DOHH2 (cell line): ENCODE data around the gene ZBTB46.

Experiments
- H3F3A ChIP-seq: fragments of 200-600 bp; sonication (generic), shearing (Covaris generic); 2 replicates; pipeline ENCODE4 v1.6.0; 2016; ENCODE audit warnings: antibody characterized with exemption, mild to moderate bottlenecking; ENCODE audit not compliant: control insufficient read depth, insufficient read depth
- H3K27ac ChIP-seq: fragments of 200-600 bp; sonication (generic); 2 replicates; pipeline ENCODE4 v1.5.1; 2014; ENCODE audit warnings: low read depth, mild to moderate bottlenecking, low read length, moderate library complexity
- H3K27me3 ChIP-seq: fragments of 200-600 bp; sonication (generic); 2 replicates; pipeline ENCODE4 v1.6.1; 2014; ENCODE audit warnings: mild to moderate bottlenecking, low read length, mixed read lengths; ENCODE audit not compliant: control insufficient read depth
- H3K36me3 ChIP-seq: fragments of 200-600 bp; sonication (generic); 2 replicates; pipeline ENCODE4 v1.6.1; 2014; ENCODE audit warnings: mild to moderate bottlenecking, low read length, moderate library complexity, mixed read lengths; ENCODE audit not compliant: control insufficient read depth
- H3K4me1 ChIP-seq: fragments of 200-600 bp; sonication (generic); 2 replicates; pipeline ENCODE4 v1.6.1; 2014; ENCODE audit warnings: mild to moderate bottlenecking, low read length, mixed read lengths; ENCODE audit not compliant: control insufficient read depth
- H3K4me2 ChIP-seq: fragments of 200-600 bp; sonication (generic); 2 replicates; pipeline ENCODE4 v1.6.0; 2014; ENCODE audit warnings: mild to moderate bottlenecking, low read length, moderate library complexity
- H3K4me3 ChIP-seq: fragments of 200-600 bp; sonication (generic); 2 replicates; pipeline ENCODE4 v1.5.1; 2014; ENCODE audit warnings: mild to moderate bottlenecking, low read length, mixed read lengths
- H3K79me2 ChIP-seq: fragments of 200-600 bp; sonication (generic); 2 replicates; pipeline ENCODE4 v1.6.1; 2014; ENCODE audit warnings: mild to moderate bottlenecking, low read length, mixed read lengths; ENCODE audit not compliant: control insufficient read depth
- H3K9me2 ChIP-seq: fragments of 200-600 bp; sonication (generic); replicated peaks from 2 replicates; pipeline ENCODE4 v1.6.1; 2014; ENCODE audit warnings: mild to moderate bottlenecking, low read length, mixed read lengths; ENCODE audit not compliant: control insufficient read depth
- H3K9me3 ChIP-seq: fragments of 200-600 bp; sonication (generic); 2 replicates; pipeline ENCODE4 v1.6.1; 2014; ENCODE audit warnings: antibody characterized with exemption, low read length, mixed read lengths; ENCODE audit not compliant: control insufficient read depth, insufficient read depth
- H4K20me1 ChIP-seq: fragments of 200-600 bp; sonication (generic); 2 replicates; pipeline ENCODE4 v1.6.0; 2014; ENCODE audit warnings: low read depth, mild to moderate bottlenecking, antibody characterized with exemption, low read length, moderate library complexity; ENCODE audit not compliant: control insufficient read depth, insufficient read depth
- CTCF ChIP-seq: fragments of 200-600 bp; sonication (generic); IDR thresholded peaks from one replicate; pipeline ENCODE4 v1.5.1; 2014; ENCODE audit warnings: antibody characterized with exemption, mild to moderate bottlenecking, low read depth, low read length; ENCODE audit not compliant: poor library complexity, severe bottlenecking
- EZH2phosphoT487 ChIP-seq: fragments of 200-600 bp; sonication (generic); IDR thresholded peaks from 2 replicates; pipeline ENCODE4 v1.6.1; 2017; ENCODE audit warnings: borderline replicate concordance, mild to moderate bottlenecking, antibody characterized with exemption, low read length, moderate library complexity, mixed read lengths

ZBTB46 gene

GRCh38 chr20:63791497-63792156, 39.4 kb downstream of the ZBTB46 start:
- Histone ChIP-seq H3K4me2 (no peak overlapping the region), H3K4me1 (no peaks in the 10 kb centered on the region), H3K9me2 (no peaks in the 10 kb centered on the region), H3K36me3 (no peaks in the 10 kb centered on the region), H3K27ac (no peak overlapping the region), H3F3A (no peaks in the 10 kb centered on the region), H4K20me1 (no peaks in the 10 kb centered on the region), H3K27me3 (no peaks in the 10 kb centered on the region), H3K79me2 (no peaks in the 10 kb centered on the region), H3K4me3 (no peak overlapping the region), H3K9me3 (no peaks in the 10 kb centered on the region)
- TF ChIP-seq CTCF (no peak), EZH2phosphoT487 (no peak)

GRCh38 chr20:63790572-63791168, 40.4 kb downstream of the ZBTB46 start:
- H3K9me3 ChIP-seq, result no peaks in the 10 kb centered on the region
- H3K27ac ChIP-seq, result no peak overlapping the region
- H3K79me2 ChIP-seq, result no peaks in the 10 kb centered on the region
- H3K4me2 ChIP-seq, result no peak overlapping the region
- H3F3A ChIP-seq, result no peaks in the 10 kb centered on the region
- H3K4me3 ChIP-seq, result no peak overlapping the region
- no peaks in the 10 kb centered on the region for H3K4me1 ChIP-seq
- H3K9me2 ChIP-seq, result no peaks in the 10 kb centered on the region
- TF ChIP-seq EZH2phosphoT487 (no peak), CTCF (no peak)
- H3K36me3 ChIP-seq, result no peaks in the 10 kb centered on the region
- H4K20me1 ChIP-seq, result no peaks in the 10 kb centered on the region
- H3K27me3 ChIP-seq, result no peaks in the 10 kb centered on the region

- no peaks in the 10 kb centered on the region for H4K20me1 ChIP-seq
- no peaks in the 10 kb centered on the region for H3K9me2 ChIP-seq
- H3K27ac ChIP-seq, result no peak overlapping the region
- H3K79me2 ChIP-seq, result no peaks in the 10 kb centered on the region
- H3K4me2 ChIP-seq, result no peak overlapping the region
- no peaks in the 10 kb centered on the region for H3K4me1 ChIP-seq
- no peaks in the 10 kb centered on the region for H3K9me3 ChIP-seq
- TF ChIP-seq EZH2phosphoT487 (no peak), CTCF (no peak)
- no peaks in the 10 kb centered on the region for H3F3A ChIP-seq
- H3K27me3 ChIP-seq, result no peaks in the 10 kb centered on the region
- no peaks in the 10 kb centered on the region for H3K36me3 ChIP-seq
- no peak overlapping the region for H3K4me3 ChIP-seq
Observed at GRCh38 chr20:63789836-63790571, 41.1 kb downstream of the ZBTB46 start.
